ENCODE data around the gene COL5A2.

Gene COL5A2

DNA sequence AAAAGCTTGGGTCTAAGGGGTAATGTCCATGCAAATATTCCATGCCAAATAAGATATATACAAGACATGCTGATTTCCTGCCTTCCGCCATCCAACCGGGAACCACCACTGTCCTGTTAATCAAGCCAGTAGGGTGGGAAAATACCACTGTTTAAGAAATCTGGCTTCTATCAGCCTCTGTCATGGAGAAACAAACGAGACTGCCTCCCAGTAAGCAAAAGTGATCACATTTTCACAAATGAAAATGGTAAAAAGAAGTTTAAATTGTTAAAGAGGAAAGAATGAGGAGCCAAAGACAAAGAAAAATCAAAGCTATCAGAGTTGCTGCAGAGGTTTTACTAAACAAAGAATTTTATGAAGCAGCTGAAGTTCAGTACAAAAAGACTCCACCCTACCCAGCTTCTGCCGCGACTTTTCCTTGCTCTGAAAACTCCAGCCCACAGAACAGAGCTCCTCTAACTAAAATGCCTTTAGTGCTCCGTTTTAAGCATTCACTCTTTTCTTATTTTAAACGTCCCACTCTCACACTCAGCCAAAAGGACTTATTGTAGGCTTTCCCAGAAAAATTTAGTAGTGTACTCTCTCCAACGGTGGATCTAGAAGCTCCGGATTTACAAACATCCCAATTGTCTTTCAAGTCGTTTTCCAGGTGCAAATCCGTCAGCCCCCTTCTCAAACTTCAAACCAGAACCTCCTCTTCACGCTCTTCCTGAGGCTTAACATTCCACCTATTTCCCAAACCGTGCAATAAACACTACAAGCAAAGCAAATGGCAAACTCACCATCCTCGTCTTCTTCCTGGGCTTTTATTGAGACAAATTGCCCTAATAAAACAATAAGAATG lies 613 bp downstream of the COL5A2 start:
- no peak for DNase-seq

DNA sequence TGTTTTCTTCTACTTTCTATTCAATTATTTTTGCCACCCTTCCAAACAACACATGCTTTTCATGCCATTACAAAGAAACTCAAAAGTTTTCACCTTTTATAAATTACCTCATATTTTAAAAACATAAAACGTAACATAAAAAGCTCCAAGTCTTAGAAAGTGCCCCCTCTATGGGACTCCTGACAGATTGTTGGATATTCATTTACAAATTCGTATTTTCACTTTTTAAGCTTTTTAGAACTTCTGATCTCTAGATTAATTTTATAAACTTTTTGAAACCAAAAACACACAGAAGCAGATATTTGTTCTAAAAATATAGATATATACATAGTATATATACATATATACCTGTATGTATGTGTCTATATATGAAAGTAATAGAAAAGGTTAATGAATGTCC lies 1.5 kb downstream of the COL5A2 start:
- DNase-seq, result no peak

DNA sequence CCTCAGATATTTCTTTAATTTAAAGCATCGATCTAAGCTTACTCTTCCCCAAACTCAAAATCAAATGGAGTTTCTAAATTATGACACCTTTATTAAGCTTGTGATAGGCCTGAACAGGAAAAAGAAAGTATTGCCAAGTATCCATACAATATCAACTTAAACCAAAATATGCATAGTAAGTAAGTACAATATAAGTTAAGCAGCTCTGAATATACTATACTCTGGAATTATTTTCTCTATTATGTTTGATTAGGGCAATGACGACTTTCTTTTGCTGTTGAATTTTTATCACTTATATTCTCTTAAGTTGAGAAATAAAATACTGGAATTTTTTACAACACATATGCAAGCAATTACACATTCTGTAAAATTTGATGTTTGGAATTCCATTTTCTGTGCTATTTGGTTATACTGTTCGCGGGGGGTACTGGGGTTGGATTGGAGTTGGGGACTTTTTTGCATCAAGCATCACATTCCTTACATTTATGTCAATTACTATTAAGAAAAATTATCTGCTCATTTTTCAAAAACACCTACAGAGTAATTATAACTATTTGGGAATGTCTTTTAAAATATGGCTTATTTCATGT lies 2.2 kb downstream of the COL5A2 start:
- no peak for DNase-seq

DNA sequence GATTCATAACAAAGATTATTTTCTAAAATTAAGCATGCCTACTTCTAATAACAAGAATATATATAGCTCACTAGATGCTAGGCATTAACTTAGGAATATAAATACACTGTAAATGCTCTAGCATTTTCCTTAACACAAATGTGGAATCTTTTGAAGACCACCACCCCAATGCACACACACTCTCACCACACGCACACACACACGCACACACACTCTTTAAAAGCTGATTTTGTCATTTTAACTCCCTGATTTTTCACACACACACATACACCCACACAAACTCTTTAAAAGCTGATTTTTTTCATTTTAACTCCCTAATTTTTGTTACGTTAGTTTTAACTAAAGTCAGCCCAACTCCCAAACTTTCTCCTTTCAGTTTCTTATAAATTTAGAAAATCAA lies 3.0 kb downstream of the COL5A2 start:
- no peak for DNase-seq

DNA sequence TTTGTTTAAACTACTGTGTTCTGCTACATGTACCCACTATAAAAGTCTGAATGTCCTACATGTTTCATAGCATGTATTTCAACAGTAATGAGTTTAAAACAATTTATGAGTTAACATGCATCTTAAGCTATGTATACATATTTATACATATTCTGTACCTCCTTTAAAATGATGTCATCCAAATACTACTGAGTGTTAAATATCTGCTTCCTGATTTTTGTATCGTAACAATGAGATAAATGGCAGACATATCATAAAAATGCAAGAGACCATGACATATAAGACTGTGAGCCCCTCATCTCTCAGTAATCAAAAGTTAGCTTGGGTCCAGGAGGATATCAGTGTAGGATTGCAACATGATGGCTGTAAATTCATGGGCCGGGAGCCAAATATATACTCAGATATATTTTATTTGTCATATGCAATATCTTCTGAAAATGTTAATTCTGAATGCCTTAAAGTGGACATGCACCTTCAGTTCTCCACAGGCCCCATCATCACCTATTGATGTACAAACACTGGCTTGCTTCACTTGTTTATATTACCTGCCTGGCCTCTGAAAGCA lies 3.6 kb downstream of the COL5A2 start:
- no peak for DNase-seq

DNA sequence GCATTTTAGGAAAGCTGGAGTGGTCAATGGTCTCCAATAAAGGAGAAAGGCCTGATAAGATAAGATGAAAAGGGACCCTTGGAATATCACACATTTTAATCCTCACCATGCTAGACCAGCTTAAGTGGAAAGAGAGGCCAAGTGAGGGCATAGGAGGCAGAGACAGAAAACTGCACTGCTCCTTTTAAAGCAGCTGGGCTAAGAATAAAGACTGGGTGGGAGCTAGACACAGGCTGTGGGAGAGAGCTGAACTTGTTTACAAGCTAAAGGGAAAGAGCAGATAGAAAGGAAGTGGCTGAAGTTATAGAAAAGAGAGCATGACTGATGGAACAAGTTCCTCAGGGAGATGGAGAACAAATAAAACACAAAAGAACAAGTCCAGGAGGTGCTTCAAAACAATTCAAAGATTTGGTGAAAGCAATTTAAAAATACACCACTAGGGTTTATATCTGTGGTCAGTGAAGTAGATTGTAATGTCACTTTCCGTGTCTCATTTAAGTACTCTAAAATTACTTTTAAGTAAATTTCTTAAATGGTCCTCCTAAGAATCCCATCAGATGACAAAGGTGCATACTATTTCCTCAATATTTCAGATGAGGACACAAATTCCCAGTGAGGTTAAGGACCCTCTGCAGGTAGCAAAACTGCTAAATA lies 7.5 kb downstream of the COL5A2 start:
- DNase-seq, result no peak

DNA sequence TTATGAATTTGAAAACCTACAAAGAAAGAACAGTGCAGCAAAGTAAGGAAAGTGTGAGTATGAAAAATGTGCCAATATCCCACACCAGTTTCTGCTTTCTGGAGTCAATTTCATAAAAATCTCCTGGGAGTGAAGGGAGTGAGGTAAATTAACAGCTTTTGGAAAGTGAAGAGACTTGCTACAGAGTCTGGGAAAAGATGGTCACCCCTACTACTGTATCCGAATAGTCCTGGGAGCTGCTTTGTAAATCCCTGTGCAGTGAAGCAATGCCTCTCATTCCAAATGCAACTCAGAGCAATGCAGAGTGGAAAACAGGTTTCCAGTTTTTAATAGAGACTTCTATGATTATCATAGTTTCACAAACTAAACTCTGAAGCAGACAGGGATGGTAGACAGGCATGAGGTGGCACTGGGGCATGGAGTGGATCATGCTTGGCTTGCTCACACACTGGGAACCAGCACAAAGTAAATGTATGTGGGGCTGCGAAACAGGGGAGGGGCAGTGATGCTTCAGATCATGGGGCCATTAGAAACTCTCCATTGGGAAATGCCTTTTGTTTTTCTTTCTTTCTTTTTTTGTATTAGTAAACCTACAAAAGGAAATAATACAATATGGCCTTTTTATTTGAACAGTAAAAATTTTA lies 10.6 kb downstream of the COL5A2 start:
- no peak for DNase-seq

DNA sequence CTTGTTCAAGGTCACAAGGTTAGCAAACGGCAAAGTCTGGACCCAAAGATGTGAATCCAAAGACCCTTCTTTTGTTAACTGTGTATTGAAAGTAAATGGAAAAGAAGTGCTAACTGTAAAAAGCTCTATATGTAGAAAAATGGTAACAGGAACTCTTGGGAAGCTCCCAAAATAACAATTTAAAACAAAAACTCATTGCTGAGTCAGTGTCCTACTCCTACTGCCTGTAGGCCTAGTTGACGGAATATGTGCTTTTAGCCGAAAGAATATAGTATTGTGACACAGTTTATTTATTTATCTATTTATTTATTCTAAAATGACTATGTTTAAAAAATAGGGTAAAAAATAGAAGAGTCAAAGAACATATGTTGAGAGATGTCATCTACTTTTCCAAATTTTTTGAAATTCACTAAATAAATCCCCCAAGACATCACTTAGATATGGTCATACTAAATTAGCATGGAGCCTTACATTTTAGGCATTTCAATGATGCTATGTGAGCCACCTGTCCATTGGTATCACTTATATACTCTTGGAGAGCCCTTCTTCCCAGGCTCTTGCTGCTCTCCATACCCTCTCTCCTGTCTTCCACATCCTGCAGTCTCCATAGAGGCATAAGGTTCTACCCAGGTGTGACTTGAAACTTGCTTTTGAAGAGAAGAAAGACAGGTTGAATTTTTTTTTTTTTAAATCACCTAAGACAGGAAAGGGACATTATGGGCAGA lies 13.7 kb downstream of the COL5A2 start:
- DNase-seq, result no peak

DNA sequence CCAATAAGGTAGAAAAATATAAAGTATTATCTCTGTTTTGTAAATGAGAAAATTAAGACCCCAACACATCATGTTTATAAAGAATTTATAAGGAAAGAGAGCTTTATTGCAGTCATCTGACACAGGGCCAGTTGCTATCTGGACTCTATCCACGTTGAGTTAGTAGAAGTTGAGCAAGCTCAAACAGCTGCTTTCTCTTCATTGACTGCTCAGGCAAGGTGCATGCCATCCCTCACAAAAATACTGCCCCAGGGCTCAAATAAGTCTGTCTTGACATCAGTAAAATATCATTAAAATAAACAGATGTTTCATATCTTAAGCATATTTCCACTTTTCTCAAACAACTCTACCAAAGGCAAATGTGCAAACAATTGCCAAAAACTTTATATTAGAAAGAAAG lies 14.8 kb downstream of the COL5A2 start:
- DNase-seq, result no peak

DNA sequence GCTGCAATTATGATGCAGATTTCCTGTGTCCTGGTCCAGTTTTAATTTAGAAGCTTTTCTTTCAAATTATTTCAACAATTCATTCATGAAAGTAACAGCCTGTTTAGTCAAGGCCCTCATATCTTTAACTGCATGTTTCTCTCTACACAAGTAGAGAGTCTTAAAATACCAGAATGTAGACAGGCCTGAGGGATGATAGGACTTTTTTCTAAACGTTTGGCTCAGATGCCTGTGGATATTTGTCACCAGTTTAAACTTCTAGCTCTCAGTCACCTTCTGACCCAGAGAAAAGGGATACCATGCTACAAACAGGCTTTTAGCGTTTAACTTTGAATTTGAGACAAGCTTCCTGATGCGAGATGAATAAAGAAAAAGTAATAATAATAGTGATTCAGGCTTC lies 15.7 kb downstream of the COL5A2 start:
- DNase-seq, result no peak

DNA sequence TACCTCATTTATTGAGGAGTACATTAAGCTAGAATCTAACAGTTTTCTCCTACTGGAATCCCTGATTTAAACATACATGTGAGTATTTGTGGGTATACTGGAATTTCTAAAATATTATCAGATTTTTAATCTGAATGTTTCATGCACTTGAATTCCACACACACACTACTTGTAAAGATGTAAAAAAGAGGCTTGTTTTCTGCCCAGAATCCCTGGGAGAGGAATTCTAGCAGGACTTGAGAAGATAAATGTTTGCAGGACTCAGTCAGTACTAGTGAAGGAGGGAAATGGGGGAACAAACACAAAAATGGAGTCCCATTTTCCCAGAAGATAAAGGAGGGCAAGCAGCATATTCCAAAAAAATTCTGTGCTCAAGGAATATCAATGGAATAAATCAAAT lies 17.0 kb downstream of the COL5A2 start:
- no peak for DNase-seq

DNA sequence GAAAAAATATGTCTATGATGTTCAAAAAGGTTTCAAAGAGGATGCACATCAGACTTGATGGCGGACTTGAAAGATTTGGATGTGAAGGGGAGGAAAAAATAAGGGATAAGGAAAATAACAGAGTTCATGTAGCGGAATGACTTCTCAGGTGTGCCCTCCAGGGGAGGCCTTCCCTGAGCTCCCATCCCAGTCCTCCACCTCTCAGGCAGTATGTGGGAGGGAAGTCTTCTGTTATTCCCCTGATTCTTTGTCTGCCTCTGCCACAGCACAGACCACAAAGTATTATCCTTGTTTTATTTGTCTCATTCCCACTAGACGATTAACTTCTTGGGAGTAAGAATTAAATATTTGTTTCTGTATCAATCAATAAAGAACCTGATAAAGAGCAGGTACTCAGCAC lies 17.7 kb downstream of the COL5A2 start:
- DNase-seq, result no peak

DNA sequence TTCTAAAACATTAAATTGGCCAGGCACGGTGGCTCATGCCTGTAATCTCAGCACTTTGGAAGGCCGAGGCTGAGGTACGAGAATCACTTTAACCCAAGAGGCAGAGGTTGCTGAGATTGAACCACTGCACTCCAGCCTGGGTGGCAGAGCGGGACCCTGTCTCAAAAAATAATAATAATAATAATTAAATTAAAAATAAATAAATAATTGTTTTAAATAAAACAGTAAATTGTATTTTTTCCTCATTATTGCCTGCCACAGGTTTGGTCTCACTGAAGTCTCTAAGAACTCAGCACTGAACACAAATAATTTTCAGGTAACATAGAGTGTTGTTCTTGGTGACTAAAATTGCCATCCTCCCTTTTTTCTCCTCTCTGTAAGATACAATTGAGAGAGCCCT lies 19.8 kb downstream of the COL5A2 start:
- DNase-seq, result no peak

DNA sequence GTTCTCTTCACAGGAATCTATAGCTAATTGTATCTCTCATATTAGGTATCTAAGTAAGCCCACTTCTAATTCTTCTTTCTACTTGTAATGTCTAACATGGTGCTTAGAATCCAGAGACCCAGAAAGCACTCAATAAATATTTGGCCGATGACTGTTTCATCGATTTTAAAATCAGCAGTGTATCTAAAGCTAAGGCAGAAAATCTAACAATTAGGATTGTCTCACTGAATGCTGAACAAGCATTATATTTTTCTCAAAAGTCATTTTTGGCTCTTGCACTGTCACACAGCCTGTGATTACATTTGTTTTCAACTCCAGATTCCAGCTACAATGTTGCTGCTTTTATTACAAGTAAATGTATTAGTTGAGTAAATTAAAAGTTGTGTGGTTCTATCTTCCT lies 20.3 kb downstream of the COL5A2 start:
- no peak for DNase-seq

DNA sequence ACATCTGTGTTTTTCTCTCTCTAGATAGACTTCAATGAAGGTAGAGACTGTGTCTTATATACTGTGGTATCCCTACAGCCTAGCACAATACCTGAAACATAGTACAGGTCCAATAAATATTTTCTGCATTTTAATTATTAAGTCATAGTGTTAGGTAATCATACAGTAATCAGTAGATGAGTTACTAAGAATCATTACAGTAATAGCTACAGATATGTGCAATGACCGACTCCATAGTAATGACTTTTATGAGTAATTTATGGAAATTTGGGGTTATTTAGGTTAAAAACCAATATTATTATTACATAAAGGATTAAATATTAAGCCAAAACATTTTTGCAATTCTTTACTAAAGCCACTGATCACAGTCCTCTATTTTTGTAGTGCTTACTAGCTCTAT lies 21.6 kb downstream of the COL5A2 start:
- no peak for DNase-seq

DNA sequence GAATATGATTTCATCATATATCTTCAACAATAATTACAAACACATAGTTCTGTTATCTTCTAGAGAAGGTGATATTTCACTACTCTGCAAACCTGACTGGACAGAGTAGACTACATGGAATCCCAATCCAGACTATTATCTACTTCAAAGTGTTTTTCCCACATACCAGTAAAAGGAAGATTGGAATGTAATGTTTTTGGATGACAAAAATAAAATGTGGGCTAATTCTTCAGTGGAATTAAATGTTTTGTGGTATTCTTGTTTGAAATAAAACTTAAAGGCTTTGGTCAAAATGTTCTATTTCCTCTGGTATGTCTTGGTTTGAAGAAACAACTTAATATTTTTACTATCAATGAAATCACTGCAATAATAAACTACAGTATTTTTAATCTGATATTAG lies 22.1 kb downstream of the COL5A2 start:
- no peak for DNase-seq

DNA sequence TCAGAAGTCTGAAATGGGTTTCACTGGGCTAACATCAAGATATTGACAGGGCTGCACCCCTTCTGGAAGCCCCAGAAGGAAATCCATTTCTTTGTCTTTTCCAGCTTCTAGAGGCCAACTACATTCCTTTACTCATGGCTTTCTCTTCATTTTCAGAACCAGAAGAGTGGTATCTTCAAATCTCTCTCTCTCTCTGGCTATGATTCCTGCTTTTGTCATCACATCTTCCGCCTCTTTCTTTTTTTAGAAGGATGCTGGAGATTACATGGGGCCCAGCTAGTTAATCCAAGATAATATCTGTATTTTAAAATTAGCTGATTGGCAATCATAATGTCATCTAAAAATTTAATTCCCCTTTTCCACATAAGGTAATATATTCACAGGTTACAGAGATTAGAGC lies 23.8 kb downstream of the COL5A2 start:
- no peak for DNase-seq

DNA sequence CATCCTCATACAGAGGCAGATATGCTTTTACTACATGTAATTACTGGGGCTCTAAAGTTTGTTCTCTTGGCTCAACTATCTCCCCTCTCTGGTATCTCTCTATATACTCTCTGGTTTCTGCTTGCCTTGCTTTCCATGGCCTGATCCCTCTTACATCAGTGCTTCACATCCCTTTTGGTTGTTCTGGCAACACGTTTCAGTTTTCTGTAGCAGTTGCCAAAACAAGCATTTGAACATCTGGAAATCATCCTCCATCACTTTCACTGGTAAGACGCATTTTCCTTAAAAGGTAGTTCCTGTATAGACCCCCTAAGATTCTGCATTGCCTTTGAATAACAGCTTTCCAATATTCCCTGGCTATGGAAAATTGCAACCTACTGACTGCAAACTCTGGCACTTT lies 25.9 kb downstream of the COL5A2 start:
- DNase-seq, result no peak

DNA sequence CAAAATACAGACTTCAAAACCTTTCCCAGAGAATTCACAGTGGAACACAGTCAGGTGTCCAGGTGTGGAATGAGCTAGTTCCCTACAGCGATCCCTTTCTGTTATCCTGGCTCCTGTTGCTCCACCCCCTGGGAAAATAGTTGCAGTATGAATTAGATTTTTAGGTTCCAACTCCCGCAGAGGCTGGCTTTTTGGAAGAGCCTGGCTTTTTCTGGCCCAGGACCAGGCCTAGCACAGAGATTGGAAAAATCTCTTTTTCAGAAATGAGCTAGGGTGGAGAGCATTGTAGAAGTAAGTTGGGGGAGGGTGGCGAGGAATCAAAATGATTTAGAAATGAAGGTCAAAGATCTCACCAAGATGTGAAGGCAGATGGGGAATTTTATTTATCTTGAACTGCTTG lies 27.1 kb downstream of the COL5A2 start:
- no peak for DNase-seq

DNA sequence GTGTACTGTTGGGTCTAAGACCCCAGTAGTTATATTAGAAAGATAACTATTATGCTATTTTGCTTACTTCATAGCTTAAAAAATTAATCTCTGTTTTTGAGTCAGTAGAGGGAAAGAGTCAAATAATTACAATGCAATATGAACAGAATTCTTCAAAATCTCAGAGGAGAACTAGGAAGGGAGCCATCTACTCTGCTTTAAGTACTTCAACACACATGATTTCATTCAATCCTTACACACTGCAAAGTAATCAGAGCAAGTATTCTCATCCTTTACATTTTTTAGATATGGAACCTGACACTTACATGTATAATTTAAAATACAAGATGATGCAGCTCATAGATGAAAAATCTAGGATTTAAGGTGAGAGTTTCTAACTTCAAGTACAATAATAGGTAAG lies 27.7 kb downstream of the COL5A2 start:
- DNase-seq, result no peak

DNA sequence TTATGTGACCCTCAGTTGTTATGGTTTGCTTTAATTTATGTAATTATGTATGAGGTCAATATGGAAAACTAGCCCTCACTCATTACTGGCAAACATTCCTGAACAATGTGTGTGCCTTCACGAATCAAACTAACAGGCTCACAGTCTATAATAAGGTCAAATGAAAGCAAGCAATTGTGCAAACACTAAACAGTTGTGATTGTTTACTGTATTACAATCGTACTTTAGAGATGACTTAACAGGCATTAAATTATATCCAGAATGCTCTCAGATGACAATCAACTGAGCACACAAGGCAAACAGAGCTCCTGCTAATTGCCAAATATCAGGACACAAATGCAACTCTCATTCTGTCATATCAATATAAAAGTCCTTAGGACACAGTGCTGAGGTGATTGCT lies 29.5 kb downstream of the COL5A2 start:
- DNase-seq, result no peak

DNA sequence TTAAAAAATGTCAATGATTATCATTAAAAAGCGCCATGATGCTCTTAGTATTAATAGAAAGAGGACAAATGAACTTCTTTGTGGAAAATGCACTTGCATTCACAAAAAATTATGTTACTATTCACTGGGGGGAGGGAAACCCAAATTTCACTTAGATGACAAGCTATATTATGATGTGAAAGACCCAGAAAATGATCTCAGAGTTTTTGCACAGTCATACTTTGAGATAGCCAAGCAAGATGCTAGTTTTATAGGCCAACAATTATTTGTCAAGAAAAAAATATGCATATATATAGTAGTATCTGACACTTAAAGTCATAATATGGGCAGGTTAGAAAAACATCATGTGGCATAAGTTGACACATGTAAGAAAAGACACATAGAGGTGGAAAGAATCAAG lies 31.6 kb downstream of the COL5A2 start:
- DNase-seq, result no peak

DNA sequence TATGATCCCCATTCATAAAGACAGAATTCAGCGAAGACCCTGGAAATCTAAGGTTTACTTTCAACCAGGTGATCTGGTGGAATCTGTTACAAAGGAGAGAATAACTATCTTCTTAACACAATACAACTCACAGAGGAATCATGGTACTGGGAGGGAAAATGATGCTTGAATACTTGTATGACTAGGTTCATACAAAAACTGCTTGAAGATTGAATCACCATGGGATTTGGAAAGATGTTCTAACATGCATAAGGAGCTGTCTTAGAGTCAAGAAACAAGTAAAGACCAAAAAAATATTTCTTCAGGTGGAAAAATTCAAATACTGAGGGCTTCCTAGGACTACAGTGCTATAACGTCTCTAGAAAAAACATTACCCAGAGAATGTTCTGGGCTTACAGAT lies 32.2 kb downstream of the COL5A2 start:
- DNase-seq, result no peak

All from cortex of kidney (tissue), 1 donor.